Small intestine (tissue), 7 donors: ENCODE data around the gene LEFTY1. TPM values are rescaled to one million over a fixed set of nuclear protein-coding genes. Genes with fewer than 3 reads are reported as not detected.
A peak's percentile ranks its signal among the peaks of the same experiment; 100 is the strongest.

ENCODE experiments used
- DNase-seq, 2 donors: peaks; one replicate each; pipeline versions ENCODE4 v3.0.0 to v3.0.0-alpha.2; 2013
- FAIRE-seq: peaks from 2 replicates; lab custom pipeline; 2012; peaks lifted over from hg19 to GRCh38; lab: Jason Lieb, UNC
- H3K27ac ChIP-seq, 3 donors: one replicate each; pipeline ENCODE4 v1.5.1; 2013; ENCODE audit warnings: low read length in 2 of 3, mild to moderate bottlenecking in 2 of 3, control low read depth in 1 of 3, inconsistent platforms in 1 of 3, low read depth in 1 of 3, moderate library complexity in 1 of 3
- H3K27me3 ChIP-seq, 3 donors: one replicate each; pipeline ENCODE4 v1.6.1; 2013; ENCODE audit warnings: low read length in 3 of 3, inconsistent platforms in 1 of 3; ENCODE audit not compliant: control insufficient read depth in 3 of 3, insufficient read depth in 3 of 3
- H3K36me3 ChIP-seq, 3 donors: one replicate each; pipeline ENCODE4 v1.6.1; 2013; ENCODE audit warnings: low read length in 3 of 3, inconsistent platforms in 1 of 3, low read depth in 1 of 3, mild to moderate bottlenecking in 1 of 3, moderate library complexity in 1 of 3; ENCODE audit not compliant: control insufficient read depth in 3 of 3, insufficient read depth in 2 of 3
- H3K4me1 ChIP-seq, 3 donors: one replicate each; pipeline ENCODE4 v1.6.1; 2013; ENCODE audit warnings: low read length in 2 of 3, inconsistent platforms in 1 of 3, low read depth in 1 of 3, mild to moderate bottlenecking in 1 of 3, moderate library complexity in 1 of 3; ENCODE audit not compliant: control insufficient read depth in 3 of 3, insufficient read depth in 2 of 3
- H3K4me3 ChIP-seq, 3 donors: one replicate each; pipeline ENCODE4 v1.5.1; 2013; ENCODE audit warnings: low read length in 3 of 3, control low read depth in 1 of 3, inconsistent platforms in 1 of 3, low read depth in 1 of 3, mild to moderate bottlenecking in 1 of 3, moderate library complexity in 1 of 3
- H3K9me3 ChIP-seq, 2 donors: one replicate each; pipeline ENCODE4 v1.6.1; 2013; ENCODE audit warnings: low read depth in 1 of 2, low read length in 1 of 2; ENCODE audit not compliant: control insufficient read depth in 2 of 2, insufficient read depth in 1 of 2
- WGBS, 3 donors: extraction: QIAGEN DNeasy Blood & Tissue Kit; methylation state at CpG; one replicate each; pipeline ENCODE4 v1.1.7; 2013; 5-methylcytosine and 5-hydroxymethylcytosine counted together
- polyA plus RNA-seq, 4 donors: library from polyadenylated mRNA; stranded (reverse) in 3 of 4; unstranded in 1 of 4; fragments of 200-250 nt in 3 of 4; fragments of 120-200 nt in 1 of 4; gene quantifications; one replicate each; pipeline versions ENCODE4 v1.2.1 to v1.2.3, GENCODE V29; 2013
- donor health status: healthy with polysubstance abuse.
- donor health status: control.
- donor health status: control.
- donor health status: Bipolar disorder and iron deficiency.
- donor health status: healthy.

The LEFTY1 gene
- polyA plus RNA-seq, 4 donors, result 0.19 to 0.58 TPM; not detected in 2

DNA sequence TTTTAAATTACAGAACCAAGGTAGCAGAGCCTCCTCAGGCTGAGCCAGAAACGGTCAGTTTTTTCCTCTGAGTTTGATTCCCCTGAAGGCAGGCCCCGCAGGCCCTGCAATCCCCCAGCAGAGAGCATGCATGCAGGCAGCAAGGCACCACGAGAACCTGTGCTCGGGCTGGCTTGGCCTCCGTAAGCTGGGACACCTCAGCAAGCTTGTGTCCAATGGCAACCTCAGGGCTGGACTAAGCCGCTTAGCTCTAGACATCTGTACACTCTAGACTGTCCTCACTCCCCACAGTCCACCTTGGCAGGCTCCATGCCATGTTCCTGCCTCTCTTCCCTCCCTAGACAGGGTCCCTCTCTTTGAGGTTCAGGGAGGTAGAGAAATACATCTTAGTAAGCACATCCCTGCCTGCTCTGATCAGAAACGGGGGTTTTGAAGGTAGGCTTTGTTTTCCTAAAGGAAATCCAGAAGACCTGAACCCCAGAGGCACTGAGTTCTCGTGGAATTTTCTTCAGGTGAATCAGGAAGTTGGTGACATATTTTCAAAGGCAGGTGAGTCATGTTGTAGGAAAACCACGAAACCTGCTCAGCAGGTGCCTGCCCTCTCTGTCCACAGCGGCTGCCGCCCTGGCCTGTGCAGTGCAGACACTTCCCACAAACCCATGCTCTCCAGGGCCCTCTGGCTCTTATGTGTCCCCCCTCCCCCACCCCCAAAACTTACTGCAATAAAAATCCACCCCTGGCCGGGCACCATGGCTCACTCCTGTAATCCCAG lies 13.7 kb downstream of the LEFTY1 start:
- Histone ChIP-seq H3K4me1 (peaks cover 5 to 49% (median 27%) of the 10 kb centered on the region in 3 donors), H3K4me3 (no peak overlapping the region), H3K27ac (peak overlapping the region; percentile 86 to 87 (median 87)), H3K9me3 (no peaks in the 10 kb centered on the region), H3K36me3 (peaks cover 2 to 90% (median 7%) of the 10 kb centered on the region in 3 donors), H3K27me3 (no peaks in the 10 kb centered on the region)
- no peak for FAIRE-seq
- 45 to 68% (median 59%) methylated on average over 12 of the region's 12 CpGs for WGBS, 3 donors
- peak; percentile 84 to 89 for DNase-seq

DNA sequence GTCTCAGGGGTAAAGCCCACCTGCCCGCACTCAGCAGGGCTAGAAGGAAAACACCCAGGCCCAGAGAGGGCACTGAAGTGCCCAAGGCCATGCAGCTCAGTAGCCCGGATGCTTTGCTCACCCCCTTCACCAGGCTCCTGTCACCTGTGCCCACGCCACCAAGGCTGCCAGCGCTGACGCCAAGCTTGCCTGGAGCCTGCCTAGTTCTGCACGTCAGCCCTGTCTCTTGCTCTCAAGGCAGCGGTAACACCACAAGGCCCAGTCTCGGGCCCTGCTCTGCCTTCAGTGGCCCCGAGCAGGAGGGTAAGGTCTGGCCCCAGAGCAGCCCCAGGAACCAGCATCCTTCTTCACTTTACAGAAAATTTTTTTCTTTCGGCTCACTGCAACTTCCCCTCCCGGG lies 14.5 kb downstream of the LEFTY1 start:
- peaks cover 5 to 41% (median 23%) of the 10 kb centered on the region in 3 donors for H3K4me1 ChIP-seq
- 88 to 94% (median 93%) methylated on average over 11 of the region's 11 CpGs for WGBS, 3 donors
- no peak overlapping the region for H3K27ac ChIP-seq
- no peak overlapping the region for H3K4me3 ChIP-seq
- peaks cover 2 to 90% (median 7%) of the 10 kb centered on the region in 3 donors for H3K36me3 ChIP-seq
- DNase-seq (no peak), FAIRE-seq (no peak)
- no peaks in the 10 kb centered on the region for H3K9me3 ChIP-seq
- no peaks in the 10 kb centered on the region for H3K27me3 ChIP-seq

- Histone ChIP-seq H3K27me3 (no peaks in the 10 kb centered on the region), H3K9me3 (no peaks in the 10 kb centered on the region), H3K4me3 (no peak overlapping the region), H3K27ac (no peak overlapping the region), H3K4me1 (peaks cover 5 to 31% (median 13%) of the 10 kb centered on the region in 3 donors), H3K36me3 (peaks cover 2 to 90% (median 13%) of the 10 kb centered on the region in 3 donors)
- DNase-seq, result no peak
- no peak for FAIRE-seq
- 84 to 89% (median 85%) methylated on average over 10 of the region's 10 CpGs for WGBS, 3 donors
These were observed 15.6 kb downstream of the LEFTY1 start for GRCh38 chr1:225873281-225873850.

GRCh38 chr1:225872075-225872430 lies 16.9 kb downstream of the LEFTY1 start:
- Histone ChIP-seq H3K27me3 (no peaks in the 10 kb centered on the region), H3K4me1 (peaks cover 2 to 17% (median 7%) of the 10 kb centered on the region in 3 donors), H3K27ac (no peak overlapping the region), H3K9me3 (no peaks in the 10 kb centered on the region), H3K4me3 (no peak overlapping the region), H3K36me3 (peaks cover 5 to 83% (median 13%) of the 10 kb centered on the region in 3 donors)
- WGBS, 3 donors, result 70 to 75% (median 72%) methylated on average over 3 of the region's 3 CpGs
- no peak for FAIRE-seq
- DNase-seq, result no peak

- 69 to 79% (median 73%) methylated on average over 11 of the region's 11 CpGs for WGBS, 3 donors
- Histone ChIP-seq H3K4me1 (peaks cover 2 to 17% (median 7%) of the 10 kb centered on the region in 3 donors), H3K27ac (no peak overlapping the region), H3K36me3 (peaks cover 5 to 83% (median 13%) of the 10 kb centered on the region in 3 donors), H3K4me3 (no peak overlapping the region), H3K27me3 (no peaks in the 10 kb centered on the region), H3K9me3 (no peaks in the 10 kb centered on the region)
- FAIRE-seq (no peak), DNase-seq (no peak)
These were observed 17.4 kb downstream of the LEFTY1 start for GRCh38 chr1:225871359-225872074.

DNA sequence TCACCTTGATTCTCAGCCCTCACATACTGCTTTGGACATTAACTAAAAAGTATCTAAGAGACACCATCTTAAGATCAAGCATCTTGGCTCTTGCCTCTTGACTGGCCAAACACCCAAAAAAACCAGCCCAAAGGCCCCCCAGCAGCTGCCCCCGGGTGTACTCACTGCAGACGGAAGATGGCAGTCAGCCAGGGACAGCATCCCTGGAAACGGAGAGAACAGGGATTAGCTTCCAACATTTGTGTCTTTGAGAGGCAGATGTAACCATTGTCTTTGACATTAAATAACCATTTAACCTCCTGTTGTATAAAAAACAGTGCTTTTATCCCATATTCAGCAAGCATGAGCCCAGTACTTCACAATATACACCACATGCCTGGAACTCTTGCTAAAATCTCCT lies 18.0 kb downstream of the LEFTY1 start:
- 55 to 83% (median 68%) methylated on average over 3 of the region's 3 CpGs for WGBS, 3 donors
- Histone ChIP-seq H3K4me1 (peaks cover 0 to 11% (median 7%) of the 10 kb centered on the region in 3 donors), H3K9me3 (no peaks in the 10 kb centered on the region), H3K4me3 (no peak overlapping the region), H3K27me3 (no peaks in the 10 kb centered on the region), H3K27ac (no peak overlapping the region), H3K36me3 (peaks cover 5 to 83% (median 13%) of the 10 kb centered on the region in 3 donors)
- DNase-seq (no peak), FAIRE-seq (no peak)

GRCh38 chr1:225868631-225869330 lies 20.2 kb downstream of the LEFTY1 start:
- Histone ChIP-seq H3K4me3 (no peak overlapping the region), H3K27ac (no peak overlapping the region), H3K9me3 (no peaks in the 10 kb centered on the region), H3K36me3 (peaks cover 5 to 81% (median 21%) of the 10 kb centered on the region in 3 donors), H3K27me3 (no peaks in the 10 kb centered on the region), H3K4me1 (peaks cover 0 to 6% (median 3%) of the 10 kb centered on the region in 3 donors)
- no peak for FAIRE-seq
- 92 to 95% (median 95%) methylated on average over 8 of the region's 8 CpGs for WGBS, 3 donors
- no peak for DNase-seq

- no peak for FAIRE-seq
- H3K36me3 ChIP-seq, result peaks cover 5 to 85% (median 27%) of the 10 kb centered on the region in 3 donors
- 68 to 72% (median 70%) methylated on average over 6 of the region's 6 CpGs for WGBS, 3 donors
- DNase-seq, result no peak
- H3K27me3 ChIP-seq, result no peaks in the 10 kb centered on the region
- H3K27ac ChIP-seq, result no peak overlapping the region
- H3K9me3 ChIP-seq, result no peaks in the 10 kb centered on the region
- H3K4me1 ChIP-seq, result peaks cover 0 to 6% (median 3%) of the 10 kb centered on the region in 3 donors
- H3K4me3 ChIP-seq, result no peak overlapping the region
These were observed 22.0 kb downstream of the LEFTY1 start for GRCh38 chr1:225866981-225867380.
